SJSA1 (cell line): ENCODE data around the gene ITGA11. TPM values are rescaled to one million over a fixed set of nuclear protein-coding genes. Genes with fewer than 3 reads are reported as not detected.

Source experiments
- DNase-seq, 2 experiments: peaks; one replicate each; pipeline ENCODE4 v3.0.0-alpha.2; 2015 to 2020; ENCODE audit warnings: low spot score in 2 of 2, low read depth in 1 of 2
- H3K27ac ChIP-seq: fragments of 250-450 bp; sonication (Bioruptor Pico); 2 replicates; pipeline ENCODE4 v1.5.1; 2020; ENCODE audit warnings: mild to moderate bottlenecking, moderate library complexity
- H3K27me3 ChIP-seq: fragments of 250-450 bp; sonication (Bioruptor Pico); replicated peaks from 2 replicates; pipeline ENCODE4 v1.5.1; 2020; ENCODE audit warnings: mild to moderate bottlenecking, moderate library complexity
- H3K36me3 ChIP-seq: fragments of 250-450 bp; sonication (Bioruptor Pico); 2 replicates; pipeline ENCODE4 v1.5.1; 2020; ENCODE audit warnings: mild to moderate bottlenecking
- H3K4me1 ChIP-seq: fragments of 250-450 bp; sonication (Bioruptor Pico); replicated peaks from 2 replicates; pipeline ENCODE4 v1.6.1; 2021; ENCODE audit warnings: mild to moderate bottlenecking
- H3K4me3 ChIP-seq: fragments of 250-450 bp; sonication (Bioruptor Pico); 2 replicates; pipeline ENCODE4 v1.5.1; 2020; ENCODE audit warnings: mild to moderate bottlenecking
- H3K9me3 ChIP-seq: fragments of 250-450 bp; sonication (Bioruptor Pico); replicated peaks from 2 replicates; pipeline ENCODE4 v1.5.1; 2020; ENCODE audit warnings: mild to moderate bottlenecking
- total RNA-seq: library from RNA; depleted of rRNA; stranded (reverse); fragments of >200 nt; shearing (Covaris generic); gene quantifications from 2 replicates; pipeline ENCODE4 v1.2.3, GENCODE V29; 2014

ITGA11 gene
- total RNA-seq, 1 experiment from 2014 or later, result 0.34 TPM

GRCh38 chr15:68389936-68390817 lies 41.8 kb downstream of the ITGA11 start:
- Histone ChIP-seq H3K4me3 (no peak overlapping the region), H3K9me3 (no peaks in the 10 kb centered on the region), H3K27me3 (no peaks in the 10 kb centered on the region), H3K27ac (peak overlapping the region; percentile 49), H3K36me3 (no peaks in the 10 kb centered on the region), H3K4me1 (peaks cover 19% of the 10 kb centered on the region)
- peak in 1 of 2 experiments; percentile 41 for DNase-seq

GRCh38 chr15:68389041-68389930 lies 42.7 kb downstream of the ITGA11 start:
- peaks cover 28% of the 10 kb centered on the region for H3K4me1 ChIP-seq
- no peaks in the 10 kb centered on the region for H3K36me3 ChIP-seq
- peak overlapping the region; percentile 49; the same call in 1 of the 2 replicates for H3K27ac ChIP-seq
- DNase-seq, result peak in 1 of 2 experiments; percentile 22
- no peak overlapping the region for H3K4me3 ChIP-seq
- H3K27me3 ChIP-seq, result no peaks in the 10 kb centered on the region
- no peaks in the 10 kb centered on the region for H3K9me3 ChIP-seq

GRCh38 chr15:68387381-68388143 lies 44.4 kb downstream of the ITGA11 start:
- peaks cover 39% of the 10 kb centered on the region for H3K4me1 ChIP-seq
- no peaks in the 10 kb centered on the region for H3K9me3 ChIP-seq
- H3K36me3 ChIP-seq, result no peaks in the 10 kb centered on the region
- H3K4me3 ChIP-seq, result no peak overlapping the region
- H3K27me3 ChIP-seq, result no peaks in the 10 kb centered on the region
- DNase-seq, result peak in 1 of 2 experiments; percentile 34
- no peak overlapping the region for H3K27ac ChIP-seq

- peak in 1 of 2 experiments; percentile 22 for DNase-seq
- Histone ChIP-seq H3K27me3 (no peaks in the 10 kb centered on the region), H3K36me3 (no peaks in the 10 kb centered on the region), H3K27ac (no peak overlapping the region), H3K4me1 (peaks cover 41% of the 10 kb centered on the region), H3K9me3 (no peaks in the 10 kb centered on the region), H3K4me3 (no peak overlapping the region)
Measured at GRCh38 chr15:68386587-68387288, 45.2 kb downstream of the ITGA11 start.

- no peak overlapping the region for H3K4me3 ChIP-seq
Measured at GRCh38 chr15:68385671-68386586, 46.0 kb downstream of the ITGA11 start.

GRCh38 chr15:68385240-68385561 lies 46.8 kb downstream of the ITGA11 start:
- no peaks in the 10 kb centered on the region for H3K27me3 ChIP-seq
- H3K36me3 ChIP-seq, result no peaks in the 10 kb centered on the region
- H3K9me3 ChIP-seq, result no peaks in the 10 kb centered on the region
- peak in 1 of 2 experiments; percentile 23 for DNase-seq
- peaks cover 34% of the 10 kb centered on the region for H3K4me1 ChIP-seq
- H3K27ac ChIP-seq, result peak overlapping the region; percentile 2; the same call in 1 of the 2 replicates
- no peak overlapping the region for H3K4me3 ChIP-seq

More at GRCh38 chr15:68385671-68386586, 46.0 kb downstream of the ITGA11 start:
- H3K4me1 ChIP-seq, result peaks cover 41% of the 10 kb centered on the region
- H3K27ac ChIP-seq, result no peak overlapping the region
- no peaks in the 10 kb centered on the region for H3K27me3 ChIP-seq
- H3K36me3 ChIP-seq, result no peaks in the 10 kb centered on the region
- H3K9me3 ChIP-seq, result no peaks in the 10 kb centered on the region
- peak in 1 of 2 experiments; percentile 21 for DNase-seq

GRCh38 chr15:68384451-68385239 lies 47.3 kb downstream of the ITGA11 start:
- no peaks in the 10 kb centered on the region for H3K9me3 ChIP-seq

GRCh38 chr15:68383161-68384074 lies 48.5 kb downstream of the ITGA11 start:
- Histone ChIP-seq H3K27me3 (no peaks in the 10 kb centered on the region), H3K36me3 (no peaks in the 10 kb centered on the region), H3K4me3 (no peak overlapping the region), H3K27ac (no peak overlapping the region), H3K4me1 (peaks cover 25% of the 10 kb centered on the region), H3K9me3 (no peaks in the 10 kb centered on the region)
- peak in 1 of 2 experiments; percentile 45 for DNase-seq

More at GRCh38 chr15:68384451-68385239, 47.3 kb downstream of the ITGA11 start:
- H3K4me3 ChIP-seq, result no peak overlapping the region
- peak; percentile 69 to 81 for DNase-seq
- peaks cover 28% of the 10 kb centered on the region for H3K4me1 ChIP-seq
- H3K36me3 ChIP-seq, result no peaks in the 10 kb centered on the region
- peak overlapping the region; percentile 2; the same call in 1 of the 2 replicates for H3K27ac ChIP-seq
- no peaks in the 10 kb centered on the region for H3K27me3 ChIP-seq

GRCh38 chr15:68382286-68383007 lies 49.5 kb downstream of the ITGA11 start:
- Histone ChIP-seq H3K36me3 (no peaks in the 10 kb centered on the region), H3K4me3 (no peak overlapping the region), H3K9me3 (no peaks in the 10 kb centered on the region), H3K27me3 (no peaks in the 10 kb centered on the region), H3K4me1 (peaks cover 25% of the 10 kb centered on the region), H3K27ac (no peak overlapping the region)
- peak in 1 of 2 experiments; percentile 34 for DNase-seq

- Histone ChIP-seq H3K4me1 (peaks cover 25% of the 10 kb centered on the region), H3K27me3 (no peaks in the 10 kb centered on the region), H3K27ac (no peak overlapping the region), H3K9me3 (no peaks in the 10 kb centered on the region), H3K4me3 (no peak overlapping the region), H3K36me3 (no peaks in the 10 kb centered on the region)
- peak in 1 of 2 experiments; percentile 22 for DNase-seq
Measured at GRCh38 chr15:68380456-68380855, 51.5 kb downstream of the ITGA11 start.
